NAMALWA (cell line): ENCODE results near the gene GPC2.
A peak's percentile ranks its signal among the peaks of the same experiment; 100 is the strongest.

Experiments used
- DNase-seq: peaks from one replicate; pipeline ENCODE4 v3.0.0-alpha.2; 2015; ENCODE audit warnings: low spot score

The GPC2 gene

GRCh38 chr7:100122067-100122466 is 55.1 kb downstream of the GPC2 start:
- peak; percentile 6 for DNase-seq

GRCh38 chr7:100120733-100121036 is 56.5 kb downstream of the GPC2 start:
- DNase-seq = no peak

GRCh38 chr7:100119970-100120732 is 57.0 kb downstream of the GPC2 start:
- peak; percentile 92 for DNase-seq
